GM19351 (cell line): ENCODE data around the gene KIF5B.
A peak's percentile ranks its signal among the peaks of the same experiment; 100 is the strongest.

Experiments
- ATAC-seq: cut with Tn5 transposase; IDR thresholded peaks from one replicate; pipeline ENCODE4 v1.9.1; 2021; ENCODE audit warnings: mild to moderate bottlenecking, moderate library complexity; ENCODE audit not compliant: unreplicated experiment

KIF5B gene

DNA sequence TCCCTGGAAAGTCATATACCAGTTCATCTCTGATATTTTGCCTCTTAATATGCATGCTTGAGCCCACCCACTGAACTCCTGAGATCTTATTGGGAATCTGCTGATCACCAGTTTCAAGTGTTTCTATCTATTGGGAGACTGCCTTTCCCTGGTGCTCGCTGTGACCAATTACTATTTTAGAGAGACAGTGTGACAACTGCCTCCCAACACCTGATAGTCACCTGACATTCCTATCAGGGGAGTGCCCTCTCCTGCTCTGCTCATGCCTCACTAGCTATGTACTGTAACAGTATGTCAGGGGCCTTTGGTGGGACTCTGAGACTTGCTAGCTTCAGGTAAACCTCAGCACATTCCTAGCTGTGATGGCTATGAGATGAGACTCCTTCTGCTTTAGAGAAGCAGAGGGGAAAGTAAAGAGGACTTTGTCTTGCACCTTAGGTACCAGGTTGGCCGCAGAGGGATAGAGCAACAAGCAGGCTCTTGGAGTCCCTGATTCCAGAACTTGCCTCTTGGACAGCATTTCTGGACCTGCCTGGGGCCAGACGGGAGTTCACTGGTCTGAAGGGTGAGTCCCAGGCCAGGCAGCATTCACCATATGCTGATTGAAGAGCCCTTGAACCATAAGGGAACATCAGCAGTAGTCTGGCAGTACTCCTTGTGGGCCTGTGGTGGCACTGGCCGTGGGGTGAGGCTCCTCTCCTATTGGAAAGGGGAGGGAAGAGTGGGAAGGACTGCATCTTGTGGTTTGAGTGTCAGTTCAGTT, 93.2 kb downstream of the KIF5B start:
- no peak for ATAC-seq

DNA sequence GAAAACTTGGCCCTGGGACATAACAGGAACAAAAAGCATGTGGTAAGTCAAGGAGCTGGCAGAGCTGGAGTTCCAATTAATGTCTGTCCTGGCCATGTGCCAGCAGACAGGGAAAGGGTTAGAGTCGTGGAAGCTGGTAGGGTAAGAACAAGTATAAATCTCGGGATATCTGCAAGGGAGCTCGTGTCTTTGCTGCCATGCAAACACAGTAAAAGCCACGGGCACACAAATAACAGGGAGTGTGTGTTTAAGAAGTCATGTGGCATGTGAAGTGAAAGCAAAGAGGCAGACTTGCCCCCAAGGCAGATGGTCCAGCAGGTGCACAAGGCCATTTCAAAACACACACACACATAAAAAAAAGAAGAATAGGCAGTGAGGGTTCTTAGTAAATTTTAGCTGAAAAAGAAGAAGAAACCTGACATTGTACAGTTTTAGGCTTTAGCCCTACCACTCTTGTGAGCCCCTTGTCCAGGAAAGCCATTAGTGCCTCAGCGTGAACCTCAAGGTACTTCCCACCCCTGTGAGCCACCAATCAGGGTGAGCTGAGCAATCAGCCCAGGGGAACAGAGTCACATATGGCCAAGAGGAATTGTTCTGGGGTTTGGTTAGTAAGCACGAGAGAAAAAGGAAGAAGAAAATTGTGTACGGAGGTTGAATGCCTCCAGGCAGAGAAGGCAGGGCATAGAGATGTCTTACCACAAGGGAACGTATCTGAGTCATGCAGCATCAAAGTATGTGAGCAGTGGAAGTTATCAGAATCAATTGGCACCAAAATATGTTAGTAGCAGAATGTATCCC, 94.7 kb downstream of the KIF5B start:
- peak; percentile 69 for ATAC-seq

DNA sequence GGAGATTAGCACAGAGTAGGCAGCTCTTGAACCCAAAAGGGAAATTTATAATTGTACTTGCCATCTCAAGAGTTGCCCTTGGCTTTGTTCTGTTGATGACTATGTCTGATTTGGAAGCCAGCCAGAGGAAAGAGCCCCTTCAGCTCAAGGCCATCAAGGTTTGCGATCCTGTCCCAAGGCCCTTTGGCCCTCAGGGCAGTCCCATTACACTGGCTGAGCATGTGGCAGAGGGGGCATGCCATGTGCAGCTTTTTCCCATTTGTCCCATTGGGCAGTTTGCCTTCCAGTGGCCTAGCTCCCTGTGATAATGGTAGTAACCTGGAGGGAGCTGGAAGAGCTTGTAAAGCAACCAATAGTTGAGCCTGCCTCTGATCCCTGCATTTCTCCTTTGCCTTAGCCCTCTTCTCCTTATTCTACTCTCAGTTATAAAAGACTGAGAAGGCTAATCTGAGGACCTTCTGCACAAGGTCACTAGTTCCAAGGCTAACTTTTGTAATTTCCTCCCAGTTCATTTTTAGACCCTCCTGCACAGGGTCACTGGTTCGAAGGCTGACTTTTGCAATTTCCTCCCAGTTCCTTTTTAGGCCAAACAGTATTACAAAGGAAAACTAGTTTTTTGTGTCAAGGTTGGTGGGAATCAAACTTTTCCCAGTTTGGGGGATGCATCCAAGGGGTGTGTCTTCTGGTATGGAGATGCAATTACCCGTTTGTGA, 96.6 kb downstream of the KIF5B start:
- ATAC-seq = no peak
